Esophagus squamous epithelium (tissue), 5 donors: ENCODE measurements around the gene BGN. TPM values are rescaled to one million over a fixed set of nuclear protein-coding genes. Genes with fewer than 3 reads are reported as not detected.
A peak's percentile ranks its signal among the peaks of the same experiment; 100 is the strongest.

Source experiments
- DNase-seq: peaks from one replicate; lab custom pipeline; 2025; lab: John Stamatoyannopoulos, UW
- H3K27ac ChIP-seq, 4 donors: fragments of 200-600 bp; sonication (generic); one replicate each; pipeline ENCODE4 v1.5.1; 2016 to 2019; ENCODE audit warnings: mild to moderate bottlenecking in 1 of 4
- H3K27me3 ChIP-seq, 4 donors: fragments of 200-600 bp; sonication (generic); 1 replicate in 3 of 4; 2 replicates in 1 of 4; pipeline versions ENCODE4 v1.5.1 to v1.6.0; 2017 to 2021; ENCODE audit warnings: antibody characterized with exemption in 1 of 4
- H3K36me3 ChIP-seq, 3 donors: fragments of 200-600 bp; sonication (generic); one replicate each; pipeline ENCODE4 v1.5.1; 2016 to 2019
- H3K4me1 ChIP-seq, 3 donors: fragments of 200-600 bp; sonication (generic); one replicate each; pipeline ENCODE4 v1.5.1; 2017 to 2019
- H3K4me3 ChIP-seq, 4 donors: fragments of 200-600 bp; sonication (generic); 1 replicate in 3 of 4; 2 replicates in 1 of 4; pipeline ENCODE4 v1.5.1; 2016 to 2019; ENCODE audit warnings: mild to moderate bottlenecking in 2 of 4, moderate library complexity in 1 of 4
- H3K9me3 ChIP-seq, 3 donors: fragments of 200-600 bp; sonication (generic); one replicate each; pipeline ENCODE4 v1.5.1; 2016 to 2019
- CTCF ChIP-seq, 6 experiments: fragments of 450-650 bp in 4 of 6; fragments of 200-600 bp in 2 of 6; sonication (generic) in 2 of 6; IDR thresholded peaks; one replicate each; pipeline ENCODE4 v1.5.1; 2016 to 2019; ENCODE audit warnings: antibody characterized with exemption in 6 of 6, mild to moderate bottlenecking in 4 of 6, moderate library complexity in 4 of 6
- POLR2A ChIP-seq, 4 donors: fragments of 450-650 bp; IDR thresholded peaks; one replicate each; pipeline ENCODE4 v1.6.1; 2017; ENCODE audit warnings: antibody characterized with exemption in 4 of 4, mild to moderate bottlenecking in 4 of 4, moderate library complexity in 3 of 4
- WGBS, 2 donors: methylation state at CpG; one replicate each; pipeline ENCODE4 v1.1.5; 2018; 5-methylcytosine and 5-hydroxymethylcytosine counted together
- intact Hi-C: fragments of 100-400 bp; cut with DNase I; formaldehyde crosslinking; loops from one replicate; pipeline ENCODE4 v1.15.0; 2022
- total RNA-seq, 4 donors: library from RNA; depleted of rRNA; stranded (reverse); fragments of >200 nt; gene quantifications; one replicate each; pipeline ENCODE4 v1.1.0, GENCODE V29; 2016
- donor health status: DM: yes; HTN: yes; CAD: no.

The BGN gene
- total RNA-seq, 4 donors from 2014 or later, result 6.7 to 26.7 (median 15.7) TPM

GRCh38 chrX:153514259-153514658 lies 19.5 kb downstream of the BGN start:
- Histone ChIP-seq H3K27me3 (peaks cover 0 to 41% (median 8%) of the 10 kb centered on the region in 4 donors), H3K27ac (no peak overlapping the region), H3K4me3 (no peak overlapping the region), H3K36me3 (no peaks in the 10 kb centered on the region), H3K9me3 (no peaks in the 10 kb centered on the region), H3K4me1 (peaks cover 0 to 16% (median 3%) of the 10 kb centered on the region in 3 donors)
- intact Hi-C loops, result no loop called here
- WGBS, 2 donors, result 87% methylated on average over 7 of the region's 9 CpGs; no CpG with 5 or more reads in 1 of the 2 donors
- TF ChIP-seq POLR2A (IDR thresholded peaks at IDR 0.05) (no peak), CTCF (IDR thresholded peaks at IDR 0.05) (no peak)
- DNase-seq, result no peak

GRCh38 chrX:153515435-153515834 lies 20.7 kb downstream of the BGN start:
- H3K27me3 ChIP-seq, result peaks cover 0 to 53% (median 12%) of the 10 kb centered on the region in 4 donors
- no peaks in the 10 kb centered on the region for H3K36me3 ChIP-seq
- no peaks in the 10 kb centered on the region for H3K9me3 ChIP-seq
- intact Hi-C loops, result no loop called here
- 58 to 100% methylated on average over 1 to 2 of the region's 8 CpGs for WGBS, 2 donors
- H3K4me3 ChIP-seq, result no peak overlapping the region
- no peak for DNase-seq
- peaks cover 0 to 20% (median 3%) of the 10 kb centered on the region in 3 donors for H3K4me1 ChIP-seq
- no peak for TF ChIP-seq POLR2A (IDR thresholded peaks at IDR 0.05)
- no peak for TF ChIP-seq CTCF (IDR thresholded peaks at IDR 0.05)
- no peak overlapping the region for H3K27ac ChIP-seq

- no peak overlapping the region for H3K4me3 ChIP-seq
- TF ChIP-seq POLR2A (IDR thresholded peaks at IDR 0.05) (no peak), CTCF (IDR thresholded peaks at IDR 0.05) (no peak)
- no peak for DNase-seq
- intact Hi-C loops, result no loop called here
- no peaks in the 10 kb centered on the region for H3K36me3 ChIP-seq
- H3K27ac ChIP-seq, result no peak overlapping the region
- H3K4me1 ChIP-seq, result peaks cover 0 to 26% (median 3%) of the 10 kb centered on the region in 3 donors
- H3K27me3 ChIP-seq, result peaks cover 0 to 59% (median 12%) of the 10 kb centered on the region in 4 donors
- 27 to 60% methylated on average over 3 to 9 of the region's 9 CpGs for WGBS, 2 donors
- no peaks in the 10 kb centered on the region for H3K9me3 ChIP-seq
Measured at GRCh38 chrX:153516073-153516472, 21.3 kb downstream of the BGN start.

GRCh38 chrX:153517423-153517822 lies 22.6 kb downstream of the BGN start, which contains the start of gene ATP2B3:
TSS of gene ATP2B3 (plus strand) at chrX:153517642. CDS start at chrX:153536248, 18,606 bp downstream.
- no peaks in the 10 kb centered on the region for H3K36me3 ChIP-seq
- no peak for DNase-seq
- intact Hi-C loops, result no loop called here
- no peaks in the 10 kb centered on the region for H3K9me3 ChIP-seq
- no peak within 1 kb of the TSS for H3K27ac ChIP-seq
- H3K4me1 ChIP-seq, result peaks cover 3 to 28% (median 4%) of the 10 kb centered on the region in 3 donors
- H3K4me3 ChIP-seq, result peak within 1 kb of the TSS in 1 of 4 donors; percentile 4
- peaks cover 0 to 72% (median 12%) of the 10 kb centered on the region in 4 donors for H3K27me3 ChIP-seq
- no CpG with 5 or more reads among the region's 50 CpGs for WGBS, 2 donors
- TF ChIP-seq POLR2A (IDR thresholded peaks at IDR 0.05) (no peak), CTCF (IDR thresholded peaks at IDR 0.05) (no peak)

GRCh38 chrX:153517946-153518834 lies 23.4 kb downstream of the BGN start:
- Histone ChIP-seq H3K36me3 (no peaks in the 10 kb centered on the region), H3K27me3 (peaks cover 0 to 76% (median 12%) of the 10 kb centered on the region in 4 donors), H3K9me3 (no peaks in the 10 kb centered on the region), H3K4me3 (peak overlapping the region in 1 of 4 donors; percentile 4), H3K4me1 (peaks cover 3 to 28% (median 4%) of the 10 kb centered on the region in 3 donors), H3K27ac (no peak overlapping the region)
- TF ChIP-seq POLR2A (IDR thresholded peaks at IDR 0.05) (no peak), CTCF (IDR thresholded peaks at IDR 0.05) (no peak)
- no peak for DNase-seq
- 36% methylated on average over 7 of the region's 70 CpGs; no CpG with 5 or more reads in 1 of the 2 donors for WGBS, 2 donors
- intact Hi-C loops, result no loop called here
